GM19397 (cell line): ENCODE measurements around the gene ZCCHC24.

Source experiments
- ATAC-seq: cut with Tn5 transposase; IDR thresholded peaks from one replicate; pipeline ENCODE4 v1.9.1; 2021; ENCODE audit warnings: mild to moderate bottlenecking, moderate library complexity; ENCODE audit not compliant: unreplicated experiment

The ZCCHC24 gene

DNA sequence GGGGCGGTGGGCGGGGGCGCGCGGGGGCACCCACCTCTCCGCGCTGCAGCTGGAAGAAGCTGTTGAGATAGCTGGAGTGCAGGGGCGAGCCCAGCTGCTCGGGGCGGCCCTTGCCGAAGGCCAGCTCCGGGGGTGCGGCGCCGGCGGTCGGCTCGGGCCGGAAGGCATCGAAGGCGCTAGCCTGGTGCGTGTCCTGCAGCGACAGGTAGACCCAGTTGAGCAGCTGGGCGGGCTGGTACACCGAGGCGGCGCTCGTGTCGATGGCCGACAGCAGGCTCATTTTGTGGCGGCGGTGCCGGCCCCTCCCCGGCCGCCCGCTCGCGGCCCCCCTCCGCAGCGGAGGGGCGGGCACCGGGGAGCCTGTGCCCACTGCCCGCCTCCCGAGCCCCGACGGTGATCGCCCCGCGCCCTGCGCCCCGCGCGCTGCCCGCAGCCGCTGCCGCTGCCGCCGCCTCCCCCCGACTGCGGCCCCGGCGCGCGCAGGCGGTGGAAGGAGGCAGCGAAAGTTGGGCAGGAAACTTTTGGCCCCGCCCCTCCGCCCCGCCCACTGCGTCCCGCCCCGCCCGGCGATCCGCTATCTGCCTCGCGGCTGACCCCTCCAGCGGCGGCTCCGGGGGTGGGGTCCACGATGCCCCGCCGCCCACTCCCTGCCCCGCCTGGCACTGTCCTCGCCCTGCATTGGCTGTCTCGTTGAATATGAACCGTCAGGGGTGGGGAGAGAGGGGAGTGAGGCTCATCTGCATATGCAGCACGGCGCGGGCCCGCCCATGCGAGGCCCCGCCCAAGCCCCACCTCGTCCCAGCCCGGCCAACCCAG, at the start of gene ZCCHC24:
TSS of gene ZCCHC24 (minus strand) at position 464 of the 816 bp plus-strand sequence. CDS start at position 280, 184 bp downstream.
- ATAC-seq = peak; percentile 94

DNA sequence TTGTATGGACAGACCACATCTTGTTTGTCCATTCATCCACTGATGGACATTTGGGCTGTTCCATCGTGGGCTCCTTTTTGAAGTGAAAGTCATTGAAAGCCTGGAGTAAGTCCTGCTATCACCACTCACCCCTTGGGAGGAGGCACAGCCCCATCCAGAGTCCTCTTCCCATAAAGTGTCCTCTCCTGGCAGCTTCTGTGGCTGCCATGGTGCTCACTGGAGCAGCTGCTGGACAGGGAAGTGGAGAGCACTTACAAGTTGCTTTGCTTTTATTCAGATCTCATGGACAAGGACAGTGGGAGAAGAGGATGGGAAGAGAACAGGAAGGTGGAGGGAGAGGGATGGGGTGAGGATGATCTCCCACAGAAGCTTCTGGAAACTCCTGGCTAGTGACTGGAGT, 48.4 kb upstream of the ZCCHC24 start:
- ATAC-seq = no peak

DNA sequence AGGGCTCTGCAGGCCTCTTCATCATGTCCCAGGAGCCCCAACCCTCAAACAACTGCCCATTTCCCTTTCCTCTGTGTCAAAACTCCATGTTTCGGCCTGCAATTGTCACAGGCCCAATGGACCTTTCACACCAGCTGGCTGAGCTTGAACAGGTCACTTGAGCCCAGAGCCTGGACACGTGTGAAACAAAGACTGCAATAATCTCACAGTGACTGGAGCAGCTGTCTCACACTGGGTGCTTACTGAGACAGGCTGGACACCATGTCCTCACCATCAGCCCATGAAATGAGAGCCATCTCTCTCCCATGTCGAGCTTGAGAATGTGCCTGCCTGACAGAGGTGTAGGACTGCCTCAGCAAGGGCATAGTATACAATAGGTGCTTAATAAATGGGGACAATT, 47.4 kb upstream of the ZCCHC24 start:
- no peak for ATAC-seq

DNA sequence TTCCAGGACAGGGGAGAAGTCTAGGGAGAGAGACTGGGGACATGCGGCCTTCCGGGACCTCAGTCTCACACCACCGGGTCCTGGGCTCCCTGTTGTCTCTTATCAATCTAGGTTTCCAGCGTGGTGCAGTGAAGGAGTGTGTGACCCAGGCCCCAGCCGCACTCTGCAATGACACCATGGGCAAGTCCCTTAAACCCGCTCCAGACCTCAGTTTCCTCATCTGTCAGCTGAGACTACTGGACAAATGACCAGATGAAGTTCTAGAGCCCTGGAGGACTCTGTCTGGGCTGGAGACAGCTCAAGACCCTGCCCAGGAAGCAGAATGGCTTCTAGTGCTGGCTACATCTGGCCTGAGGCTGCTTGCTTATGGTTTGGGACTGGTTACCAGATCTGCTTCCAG, 46.8 kb upstream of the ZCCHC24 start:
- ATAC-seq = no peak

DNA sequence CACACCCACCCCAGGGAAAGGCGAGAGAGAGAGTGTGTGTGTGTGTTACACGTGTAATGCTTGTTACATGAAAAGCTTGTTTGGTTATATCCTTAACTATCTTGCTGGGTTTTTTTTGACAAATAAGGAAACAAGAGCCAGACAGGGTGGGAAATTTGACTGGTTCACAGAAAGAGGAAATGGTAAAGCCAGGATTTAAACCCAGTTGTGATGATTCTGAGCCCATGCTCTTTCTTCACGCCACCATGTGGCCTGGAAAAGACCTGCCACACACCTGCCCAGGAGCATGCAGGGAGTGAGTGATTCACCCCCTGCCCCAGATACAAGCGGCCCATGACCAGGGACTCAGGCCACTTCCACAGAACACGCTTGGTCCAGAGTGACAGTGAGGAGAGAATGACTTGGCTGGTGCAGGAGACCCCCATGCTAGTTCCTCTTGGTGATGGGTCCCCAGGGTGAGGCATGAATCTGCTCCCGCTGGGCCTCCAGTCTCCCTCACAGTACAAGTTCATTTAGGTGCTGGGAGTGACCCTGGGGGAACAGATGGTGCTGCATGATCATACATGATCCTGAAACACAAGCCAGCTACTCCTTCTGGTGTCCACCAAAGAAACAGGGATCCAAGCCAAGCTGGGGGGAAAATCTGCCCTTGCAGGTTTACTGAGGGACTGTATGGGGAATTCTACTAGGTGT, 45.9 kb upstream of the ZCCHC24 start:
- ATAC-seq = no peak

DNA sequence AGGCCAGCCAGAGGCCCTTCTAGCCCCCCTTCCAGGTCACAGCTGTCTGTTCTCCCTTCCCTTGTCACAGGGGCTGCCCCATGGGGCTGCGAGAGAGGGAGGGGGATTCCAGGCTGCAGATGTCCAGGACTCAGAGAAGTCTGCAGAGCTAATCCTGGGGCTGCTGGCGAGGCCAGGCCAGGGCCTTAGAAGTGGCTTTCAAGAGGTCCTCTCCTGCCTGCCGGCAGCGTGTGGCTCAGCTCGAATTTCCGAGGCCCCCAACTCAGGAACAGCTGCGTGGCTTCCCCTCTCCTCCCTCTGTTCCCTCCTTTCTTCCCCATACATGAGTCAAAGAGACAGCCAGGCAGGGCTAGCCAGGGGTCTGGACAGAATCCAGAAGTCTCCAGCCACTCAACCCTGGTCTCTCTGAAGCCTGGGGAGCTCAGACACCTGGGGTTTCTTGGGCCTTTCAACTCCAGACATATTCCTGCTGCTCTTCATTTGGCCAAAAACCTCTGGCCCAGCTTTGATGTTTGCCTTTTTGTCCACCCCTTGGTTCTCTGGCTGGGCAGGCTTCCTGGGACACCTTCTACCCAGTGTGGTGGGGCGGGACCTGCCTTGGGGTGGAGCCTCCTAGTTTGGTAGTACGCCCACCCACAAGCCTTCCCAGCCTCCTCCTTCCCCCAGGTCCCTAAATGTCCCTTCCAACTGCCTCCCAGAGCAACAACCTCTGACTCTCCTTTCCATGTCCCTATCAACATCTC, 45.1 kb upstream of the ZCCHC24 start:
- no peak for ATAC-seq

DNA sequence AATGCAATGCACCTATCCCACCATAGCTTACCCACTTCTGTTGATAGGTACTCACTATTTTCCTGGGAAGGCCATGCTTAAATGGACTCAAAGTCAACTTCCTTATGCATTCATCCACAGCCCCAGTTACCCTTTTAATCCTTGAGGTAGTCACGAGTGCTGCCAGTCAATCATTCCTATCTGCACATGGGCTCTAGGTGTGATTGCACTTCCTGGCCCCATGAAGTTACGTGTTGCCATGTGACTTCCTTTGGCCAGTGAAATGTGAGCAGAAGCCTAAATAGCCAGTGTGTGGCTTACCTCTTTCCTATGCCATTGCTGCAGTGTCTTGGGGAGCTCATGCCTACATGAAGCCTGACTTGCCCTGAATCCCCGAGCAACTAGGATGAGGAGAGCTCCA, 43.4 kb upstream of the ZCCHC24 start:
- ATAC-seq = no peak

DNA sequence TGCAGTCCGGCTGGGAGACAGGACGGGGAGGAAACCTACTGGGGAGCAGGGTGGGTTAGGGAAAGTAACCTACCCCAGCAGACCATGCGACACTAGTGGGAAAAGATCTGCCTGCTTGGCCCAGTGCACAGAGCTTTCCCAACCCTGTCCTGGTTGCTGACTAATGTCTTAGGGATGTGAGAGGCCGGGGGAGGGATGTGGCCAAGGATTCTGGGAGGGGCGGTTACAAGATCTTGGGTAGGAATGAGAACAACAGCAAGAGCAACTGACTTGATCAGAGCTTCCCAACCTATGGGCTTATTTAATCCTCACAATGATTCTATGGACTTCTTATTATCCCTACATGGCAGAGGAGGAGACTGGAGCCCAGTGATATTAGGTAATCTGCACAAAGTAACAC, 42.9 kb upstream of the ZCCHC24 start:
- no peak for ATAC-seq

DNA sequence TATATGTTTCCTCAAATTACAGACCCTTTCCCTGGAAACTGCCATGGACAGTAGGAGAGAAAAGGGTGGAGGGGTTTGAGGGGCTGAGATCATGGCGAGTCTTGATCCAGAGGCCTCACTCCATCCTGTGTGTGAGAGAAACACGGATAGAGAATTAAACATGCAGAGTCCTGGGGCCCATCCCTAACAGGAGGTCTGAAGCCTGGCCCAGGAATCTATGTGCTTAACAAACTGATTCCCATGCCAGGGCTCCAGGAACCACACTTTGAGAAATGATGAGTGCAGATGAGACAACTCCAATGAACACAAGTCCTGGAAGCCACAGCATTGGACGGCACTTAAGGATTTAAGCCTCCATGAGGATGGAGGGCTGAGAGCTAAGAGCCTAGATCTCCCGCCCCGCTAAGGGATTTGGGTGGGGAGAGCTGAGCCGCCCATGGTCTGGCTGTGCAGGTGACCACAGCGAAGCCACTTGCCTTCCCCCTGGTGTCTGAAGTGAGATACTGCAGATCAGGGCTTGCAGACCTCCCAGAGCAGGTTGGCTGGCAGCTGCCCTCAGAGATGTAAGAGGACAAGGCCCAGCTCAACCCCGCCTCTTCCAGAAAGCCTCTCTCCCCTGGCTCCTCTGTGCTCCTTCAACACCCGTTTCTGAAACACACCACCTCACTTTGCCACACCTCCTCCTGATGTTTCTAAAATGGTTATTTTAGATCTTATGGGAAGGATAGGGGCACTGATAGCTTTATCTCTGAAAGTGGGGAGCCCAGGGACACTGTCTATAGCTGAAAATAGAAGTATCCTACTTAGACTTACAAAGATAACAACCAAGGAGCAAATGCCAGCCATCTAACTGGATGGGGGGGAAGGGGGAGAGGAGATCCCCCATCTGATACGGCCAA, 42.1 kb upstream of the ZCCHC24 start:
- peak; percentile 83 for ATAC-seq

DNA sequence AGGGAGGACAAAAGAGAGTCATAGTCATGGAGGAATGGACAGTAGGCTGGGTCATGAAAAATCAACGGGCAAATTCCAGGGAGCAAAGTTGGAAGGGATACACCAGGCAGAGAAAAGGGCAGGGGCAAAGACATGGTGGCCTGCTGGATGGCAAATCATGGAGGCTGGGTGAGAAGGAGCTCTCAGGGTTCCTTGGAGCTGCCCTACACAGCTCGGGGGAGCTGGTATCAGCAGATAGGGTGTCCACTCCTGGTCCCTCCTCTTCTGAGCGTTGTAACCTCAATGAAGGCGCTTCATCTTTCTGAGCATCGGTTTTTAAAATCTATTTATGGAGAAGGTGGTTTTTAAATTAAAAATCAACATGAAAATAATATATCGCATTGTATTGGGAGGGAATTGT, 39.1 kb upstream of the ZCCHC24 start:
- no peak for ATAC-seq

DNA sequence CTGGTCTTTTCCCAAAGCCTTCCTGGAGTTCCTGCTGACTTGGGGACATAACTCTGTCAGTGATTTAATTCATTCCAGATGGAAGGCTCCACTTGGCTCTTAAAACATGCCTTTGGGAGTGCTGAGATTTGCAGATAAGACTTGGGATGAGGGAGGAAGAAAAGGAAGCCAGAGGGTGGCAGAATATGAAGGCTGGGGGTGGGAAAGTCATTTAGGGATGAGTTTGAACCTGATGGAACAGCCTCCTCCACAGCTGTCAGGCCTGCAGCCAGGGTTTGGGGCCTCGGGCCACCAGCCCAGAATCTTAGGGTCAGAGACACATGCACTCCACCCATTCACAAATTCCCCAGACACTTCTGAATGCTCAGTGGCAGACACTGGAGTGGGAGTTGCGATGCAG, 38.5 kb upstream of the ZCCHC24 start:
- no peak for ATAC-seq

DNA sequence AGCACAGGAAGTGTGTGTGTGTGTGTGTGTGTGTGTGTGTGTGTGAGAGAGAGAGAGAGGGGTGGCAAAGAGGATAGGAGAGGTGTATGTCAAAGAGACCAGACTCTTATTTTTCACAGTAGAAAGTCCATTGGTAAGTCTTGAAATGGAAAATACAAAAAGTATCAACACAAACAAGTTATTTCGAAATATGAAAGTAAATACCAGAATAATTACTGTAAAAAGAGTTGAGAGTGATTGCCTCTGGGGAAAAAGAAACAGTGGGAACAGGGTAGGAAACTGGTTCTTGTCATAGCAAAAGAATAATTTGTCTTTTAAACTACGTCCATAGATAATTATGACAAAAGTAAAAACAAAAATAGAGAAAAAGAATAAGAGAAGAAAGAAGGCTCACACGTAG, 37.9 kb upstream of the ZCCHC24 start:
- no peak for ATAC-seq

DNA sequence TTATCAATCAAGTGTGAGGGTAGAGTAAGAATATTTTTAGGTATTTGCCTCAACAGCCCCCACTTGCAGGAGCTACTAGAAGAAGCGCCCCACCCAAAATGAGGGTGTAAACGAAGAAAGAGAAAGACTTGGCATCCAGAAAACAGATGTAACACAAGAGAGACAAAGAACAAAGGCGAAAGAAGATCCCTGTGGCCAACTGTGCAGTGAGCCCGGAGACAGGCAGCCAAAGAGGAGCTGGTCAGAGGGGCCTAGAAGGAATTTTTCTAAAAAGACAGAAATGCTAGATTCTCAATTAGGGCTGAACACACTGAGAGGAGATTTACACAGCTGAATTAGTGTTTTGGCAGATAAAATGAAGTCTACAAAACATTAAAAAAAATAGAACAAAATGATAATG, 37.3 kb upstream of the ZCCHC24 start:
- no peak for ATAC-seq

DNA sequence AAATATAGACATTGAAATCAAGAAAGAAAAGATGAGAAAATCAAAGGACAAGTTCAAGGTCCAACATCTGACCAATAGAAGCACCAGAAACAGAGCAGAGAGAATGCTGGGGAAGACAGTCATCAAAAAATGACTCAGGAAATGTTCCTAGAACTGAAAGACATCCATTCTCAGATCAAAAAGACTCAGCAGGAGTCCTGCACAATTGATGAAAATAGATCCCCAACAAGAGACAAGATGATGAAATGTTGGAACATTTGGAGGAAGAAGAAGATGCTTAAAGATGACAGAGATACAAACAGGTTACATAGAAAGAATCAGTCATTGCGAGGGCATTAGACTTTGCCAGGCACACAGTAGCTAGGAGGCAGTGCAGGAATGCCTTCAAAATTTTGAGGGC, 36.9 kb upstream of the ZCCHC24 start:
- no peak for ATAC-seq

DNA sequence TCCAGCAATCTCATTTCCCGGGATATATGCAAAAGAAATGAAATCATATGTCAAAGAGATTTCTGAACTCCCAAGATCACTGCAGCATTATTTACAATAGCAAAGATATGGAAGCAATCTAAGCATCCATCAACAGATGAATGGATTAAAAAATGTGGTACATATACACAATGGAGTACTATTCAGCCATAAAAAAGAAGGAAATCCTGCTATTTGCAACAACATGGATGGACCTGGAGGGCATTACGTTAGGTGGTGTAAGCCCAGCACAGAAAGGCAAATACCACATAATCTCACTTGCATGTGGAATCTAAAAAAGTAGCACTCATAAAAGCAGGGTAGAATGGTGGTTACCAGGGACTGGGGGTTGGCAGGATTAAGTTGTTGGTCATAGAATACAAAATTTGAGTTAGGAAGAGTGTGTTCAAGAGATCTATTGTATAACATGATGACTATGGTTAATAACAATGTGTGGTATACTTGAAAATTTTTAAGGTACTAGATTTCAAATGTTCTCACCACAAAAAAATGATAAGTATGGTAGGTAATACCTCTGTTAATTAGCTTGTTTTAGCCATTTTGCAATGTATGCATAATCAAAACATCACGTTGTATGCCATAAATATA, 34.0 kb upstream of the ZCCHC24 start:
- no peak for ATAC-seq

DNA sequence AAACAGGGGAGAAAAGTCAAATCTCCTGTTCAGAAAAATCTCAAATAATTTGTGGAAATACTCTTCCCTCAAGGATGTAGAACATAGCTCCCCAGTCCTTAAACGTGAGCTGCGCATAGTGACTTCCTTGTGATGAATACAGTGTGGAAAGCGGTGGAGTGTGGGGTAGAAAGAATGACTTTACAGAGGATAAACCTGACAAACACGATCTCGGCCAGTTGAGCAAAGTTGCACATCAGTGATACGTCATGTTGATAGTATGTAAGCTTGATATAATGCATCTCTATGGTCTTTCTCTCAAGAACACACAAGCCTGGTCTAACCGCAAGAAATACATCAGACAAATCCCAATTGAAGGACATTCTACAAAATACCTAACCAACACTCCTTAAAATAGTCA, 32.0 kb upstream of the ZCCHC24 start:
- no peak for ATAC-seq

DNA sequence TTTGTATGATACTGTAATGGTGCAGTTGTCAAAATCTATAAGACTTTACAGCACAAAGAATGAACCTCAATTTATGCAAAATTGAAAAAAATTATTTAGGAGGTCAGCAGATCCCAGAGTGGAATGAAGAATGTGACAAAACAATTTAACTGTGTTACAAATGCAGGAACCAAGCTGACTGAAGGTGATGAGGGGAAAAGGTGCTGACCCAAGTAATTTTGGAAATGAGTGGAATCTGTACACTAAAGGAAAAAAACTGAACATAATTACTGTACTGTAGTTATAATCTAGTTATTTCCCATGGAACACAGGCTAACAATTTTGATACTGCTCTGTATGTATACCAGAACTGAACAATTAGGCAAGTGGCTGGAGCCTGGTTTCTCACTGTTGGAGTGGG, 31.2 kb upstream of the ZCCHC24 start:
- no peak for ATAC-seq

DNA sequence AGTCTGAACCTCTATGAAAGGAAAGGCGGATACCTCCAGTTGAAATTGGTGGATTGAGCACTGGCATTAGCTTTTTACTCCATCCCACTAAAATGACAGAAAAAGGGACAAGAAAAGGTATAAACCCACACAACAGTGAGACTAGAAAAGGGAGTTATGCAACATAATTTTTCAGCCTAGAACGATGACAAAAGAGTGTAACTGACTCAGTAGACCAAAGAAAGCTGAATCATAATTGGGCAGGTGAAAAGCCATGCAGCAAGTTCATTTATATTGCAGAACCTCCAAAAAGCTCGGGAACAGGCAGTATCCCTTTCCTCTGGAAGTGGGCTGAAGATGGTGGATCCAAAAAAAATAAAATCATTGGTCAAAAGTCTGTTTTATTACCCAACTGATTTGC, 30.5 kb upstream of the ZCCHC24 start:
- no peak for ATAC-seq

DNA sequence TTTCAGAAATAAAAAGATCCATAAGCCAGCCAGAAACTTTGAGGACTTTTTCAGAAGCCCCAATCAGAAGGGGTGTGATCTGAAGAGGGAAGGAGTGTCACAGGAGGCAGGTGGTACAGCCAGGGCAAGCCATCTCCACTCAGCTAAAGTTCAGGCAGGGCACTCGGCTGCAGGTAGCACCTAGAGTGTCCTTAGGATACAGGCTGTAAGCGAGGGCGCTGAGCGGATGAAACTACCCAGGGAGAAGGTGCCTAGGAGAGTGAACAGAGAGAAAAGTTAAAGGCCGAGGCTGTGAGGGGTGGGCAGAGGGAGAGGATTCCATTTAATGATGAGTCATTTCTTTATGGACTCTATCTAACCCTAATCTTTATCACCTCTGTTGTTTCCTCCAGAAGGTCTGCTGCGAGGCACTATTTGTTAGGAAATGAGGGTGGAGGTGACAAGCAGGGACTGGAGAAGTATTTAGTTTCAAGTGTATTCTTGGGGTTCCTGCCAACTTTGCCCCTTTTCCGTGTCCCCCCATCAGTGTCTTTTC, 29.8 kb upstream of the ZCCHC24 start:
- ATAC-seq = no peak

DNA sequence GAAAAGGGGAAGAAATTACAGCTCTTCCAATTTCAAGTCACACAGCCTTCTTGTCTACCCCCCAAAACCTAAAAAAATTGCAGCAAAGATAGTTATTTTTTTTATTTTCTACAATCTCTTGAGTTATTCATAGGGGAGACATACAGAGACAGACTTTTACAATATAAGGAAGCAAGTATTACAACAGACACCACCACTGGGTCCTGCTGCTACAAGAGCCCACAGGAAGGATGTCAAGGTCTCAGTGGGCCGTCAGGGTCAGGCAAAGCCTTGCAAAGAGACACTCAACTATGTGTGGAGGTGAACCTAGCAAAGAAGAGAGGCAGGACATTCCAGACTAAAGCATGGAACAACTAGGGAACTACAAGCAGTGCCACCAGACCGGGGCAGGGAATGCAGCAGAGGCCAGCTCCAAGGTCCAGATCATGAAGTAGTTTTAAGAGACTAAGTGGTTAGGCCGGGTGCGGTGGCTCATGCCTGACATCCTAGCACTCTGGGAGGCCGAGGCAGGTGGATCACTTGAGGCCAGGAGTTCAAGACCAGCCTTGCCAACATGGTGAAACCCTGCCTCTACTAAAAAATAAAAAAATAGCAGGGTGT, 28.2 kb upstream of the ZCCHC24 start:
- no peak for ATAC-seq
